ENCODE measurements around the gene NEURL1. TPM values are rescaled to one million over a fixed set of nuclear protein-coding genes. Genes with fewer than 3 reads are reported as not detected.

NEURL1 gene
- total and polyA plus RNA-seq, 9 donors, result 12.0 to 30.3 (median 19.3) TPM

DNA sequence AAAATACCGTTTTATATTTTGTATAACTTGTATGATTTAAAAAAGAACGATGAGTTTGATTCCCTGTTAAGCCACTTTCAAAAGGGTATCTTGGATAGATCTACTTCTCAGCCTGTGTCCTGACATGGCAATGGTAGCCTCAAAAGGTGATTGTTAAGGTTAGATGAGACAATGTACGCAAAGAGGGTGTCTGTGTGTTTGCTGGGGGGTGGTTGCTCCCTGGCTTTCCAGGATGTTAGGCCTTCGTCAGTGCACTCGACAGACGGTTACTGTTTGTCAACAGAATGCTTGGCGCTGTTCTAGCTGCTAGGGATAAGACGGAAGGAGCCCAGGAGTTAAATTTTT is 90.3 kb downstream of the NEURL1 start:
- Histone ChIP-seq H3K9me3 (replicated peaks; ENCODE audit: control insufficient read depth, low read depth, low read length) (peaks cover 4% of the 10 kb centered on the region), H3K36me3 (ENCODE audit: control insufficient read depth, insufficient read depth, low read length) (peaks cover 3% of the 10 kb centered on the region), H3K27me3 (ENCODE audit: control insufficient read depth, insufficient read depth, low read length) (peaks cover 4% of the 10 kb centered on the region), H3K27ac (ENCODE audit: low read length) (no peak overlapping the region), H3K4me3 (ENCODE audit: low read length) (peak overlapping the region; percentile 48), H3K4me1 (ENCODE audit: control insufficient read depth, insufficient read depth, low read length) (peaks cover 42% of the 10 kb centered on the region)
- WGBS (ENCODE audit: insufficient coverage), result 63% methylated on average over 5 of the region's 8 CpGs
- DNase-seq, result no peak

DNA sequence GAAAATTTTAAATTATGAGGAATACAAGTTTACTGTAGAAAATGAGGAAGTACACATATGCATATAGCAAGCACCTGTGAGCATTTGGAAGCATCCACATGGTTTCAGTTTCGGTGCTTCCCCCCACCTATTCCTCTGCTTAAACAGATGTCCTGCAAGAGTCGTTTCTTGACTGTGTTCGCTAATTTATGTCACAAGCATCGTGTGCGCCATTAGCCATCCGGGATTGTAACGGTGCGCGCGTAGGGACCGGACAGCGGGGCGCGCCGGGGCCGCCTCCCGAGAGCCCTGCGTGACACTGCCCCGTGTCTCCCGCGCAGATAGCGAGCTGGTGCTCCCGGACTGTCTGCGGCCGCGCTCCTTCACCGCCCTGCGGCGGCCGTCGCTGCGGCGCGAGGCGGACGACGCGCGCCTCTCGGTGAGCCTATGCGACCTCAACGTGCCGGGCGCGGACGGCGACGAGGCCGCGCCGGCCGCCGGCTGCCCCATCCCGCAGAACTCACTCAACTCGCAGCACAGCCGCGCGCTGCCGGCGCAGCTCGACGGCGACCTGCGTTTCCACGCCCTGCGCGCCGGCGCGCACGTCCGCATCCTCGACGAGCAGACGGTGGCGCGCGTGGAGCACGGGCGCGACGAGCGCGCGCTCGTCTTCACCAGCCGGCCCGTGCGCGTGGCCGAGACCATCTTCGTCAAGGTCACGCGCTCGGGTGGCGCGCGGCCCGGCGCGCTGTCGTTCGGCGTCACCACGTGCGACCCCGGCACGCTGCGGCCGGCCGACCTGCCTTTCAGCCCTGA is 90.9 kb downstream of the NEURL1 start:
- peak overlapping the region; percentile 48 for H3K4me3 ChIP-seq (ENCODE audit: low read length)
- WGBS (ENCODE audit: insufficient coverage), result 3% methylated on average over 111 of the region's 111 CpGs
- peaks cover 3% of the 10 kb centered on the region for H3K36me3 ChIP-seq (ENCODE audit: control insufficient read depth, insufficient read depth, low read length)
- peaks cover 4% of the 10 kb centered on the region for H3K27me3 ChIP-seq (ENCODE audit: control insufficient read depth, insufficient read depth, low read length)
- H3K27ac ChIP-seq (ENCODE audit: low read length), result no peak overlapping the region
- H3K4me1 ChIP-seq (ENCODE audit: control insufficient read depth, insufficient read depth, low read length), result peaks cover 38% of the 10 kb centered on the region
- H3K9me3 ChIP-seq (replicated peaks; ENCODE audit: control insufficient read depth, low read depth, low read length), result peaks cover 4% of the 10 kb centered on the region
- DNase-seq, result peak; percentile 83

DNA sequence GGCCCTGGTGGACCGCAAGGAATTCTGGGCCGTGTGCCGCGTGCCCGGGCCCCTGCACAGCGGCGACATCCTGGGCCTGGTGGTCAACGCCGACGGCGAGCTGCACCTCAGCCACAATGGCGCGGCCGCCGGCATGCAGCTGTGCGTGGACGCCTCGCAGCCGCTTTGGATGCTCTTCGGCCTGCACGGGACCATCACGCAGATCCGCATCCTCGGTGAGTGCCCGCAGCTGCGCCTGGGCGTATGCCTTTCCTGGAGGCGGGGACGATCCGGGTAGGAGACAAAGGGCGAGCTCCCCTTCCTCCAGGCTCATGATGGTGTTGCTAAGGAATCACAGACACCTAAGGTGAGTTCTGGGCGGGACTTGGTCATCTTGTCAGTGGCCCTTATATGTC is 91.5 kb downstream of the NEURL1 start:
- Histone ChIP-seq H3K36me3 (ENCODE audit: control insufficient read depth, insufficient read depth, low read length) (peaks cover 3% of the 10 kb centered on the region), H3K9me3 (replicated peaks; ENCODE audit: control insufficient read depth, low read depth, low read length) (peaks cover 4% of the 10 kb centered on the region), H3K27me3 (ENCODE audit: control insufficient read depth, insufficient read depth, low read length) (peaks cover 4% of the 10 kb centered on the region), H3K4me1 (ENCODE audit: control insufficient read depth, insufficient read depth, low read length) (peaks cover 32% of the 10 kb centered on the region), H3K4me3 (ENCODE audit: low read length) (no peak overlapping the region), H3K27ac (ENCODE audit: low read length) (no peak overlapping the region)
- 63% methylated on average over 29 of the region's 32 CpGs for WGBS (ENCODE audit: insufficient coverage)
- no peak for DNase-seq

DNA sequence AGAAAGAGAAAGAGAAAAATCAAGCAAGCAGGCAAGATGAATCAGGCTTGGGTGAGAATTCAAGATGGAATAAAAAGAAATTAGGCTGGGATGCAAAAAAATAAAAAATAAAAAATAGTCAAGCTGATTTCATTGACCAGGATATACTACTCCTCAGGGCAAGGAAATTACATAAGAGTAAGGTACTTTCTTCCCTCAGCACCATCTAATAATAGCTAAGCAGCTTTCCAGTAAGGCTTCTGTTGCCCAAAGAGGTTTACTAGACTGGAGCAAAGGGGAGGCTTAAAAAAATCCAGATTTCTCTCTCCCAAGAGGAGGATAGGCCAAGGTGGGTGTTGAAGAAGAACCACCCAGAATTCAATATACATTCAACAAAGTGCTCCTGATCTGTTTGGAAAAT is 93.6 kb downstream of the NEURL1 start:
- H3K4me1 ChIP-seq (ENCODE audit: control insufficient read depth, insufficient read depth, low read length), result peaks cover 11% of the 10 kb centered on the region
- H3K4me3 ChIP-seq (ENCODE audit: low read length), result no peak overlapping the region
- no peak overlapping the region for H3K27ac ChIP-seq (ENCODE audit: low read length)

DNA sequence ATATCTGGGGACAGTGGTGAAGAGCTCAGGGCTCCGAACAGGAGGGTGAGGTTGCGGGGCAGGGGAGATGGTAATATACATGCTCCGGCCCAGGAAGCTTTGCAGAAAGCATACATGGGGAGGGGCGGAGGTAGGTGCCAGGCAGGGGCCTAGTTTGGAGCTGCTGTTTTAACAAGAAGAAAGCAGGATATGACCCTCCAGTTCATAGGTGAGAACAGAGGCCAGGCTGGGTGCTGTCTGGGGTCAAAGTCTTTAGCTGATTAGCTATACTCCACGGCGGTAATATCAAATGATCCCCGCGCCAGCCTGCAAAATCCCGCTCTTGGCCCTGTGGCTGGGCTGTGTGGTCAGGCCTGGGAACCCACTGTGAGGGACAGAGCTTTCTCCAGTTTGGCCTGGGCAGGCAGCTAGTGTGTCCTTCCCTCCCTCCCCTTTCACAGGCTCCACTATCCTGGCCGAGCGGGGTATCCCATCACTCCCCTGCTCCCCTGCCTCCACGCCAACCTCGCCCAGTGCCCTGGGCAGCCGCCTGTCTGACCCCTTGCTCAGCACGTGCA is 95.6 kb downstream of the NEURL1 start:
- no peak for DNase-seq
- WGBS (ENCODE audit: insufficient coverage), result 81% methylated on average over 13 of the region's 15 CpGs
- H3K4me3 ChIP-seq (ENCODE audit: low read length), result no peak overlapping the region
- H3K27ac ChIP-seq (ENCODE audit: low read length), result no peak overlapping the region
- H3K27me3 ChIP-seq (ENCODE audit: control insufficient read depth, insufficient read depth, low read length), result peaks cover 1% of the 10 kb centered on the region
- H3K9me3 ChIP-seq (replicated peaks; ENCODE audit: control insufficient read depth, low read depth, low read length), result peaks cover 4% of the 10 kb centered on the region
- H3K36me3 ChIP-seq (ENCODE audit: control insufficient read depth, insufficient read depth, low read length), result peaks cover 3% of the 10 kb centered on the region
- peaks cover 2% of the 10 kb centered on the region for H3K4me1 ChIP-seq (ENCODE audit: control insufficient read depth, insufficient read depth, low read length)

More for the DNA sequence above, 93.6 kb downstream of the NEURL1 start:
- Histone ChIP-seq H3K36me3 (ENCODE audit: control insufficient read depth, insufficient read depth, low read length) (peaks cover 3% of the 10 kb centered on the region), H3K27me3 (ENCODE audit: control insufficient read depth, insufficient read depth, low read length) (peaks cover 4% of the 10 kb centered on the region), H3K9me3 (replicated peaks; ENCODE audit: control insufficient read depth, low read depth, low read length) (peaks cover 4% of the 10 kb centered on the region)
- no peak for DNase-seq

DNA sequence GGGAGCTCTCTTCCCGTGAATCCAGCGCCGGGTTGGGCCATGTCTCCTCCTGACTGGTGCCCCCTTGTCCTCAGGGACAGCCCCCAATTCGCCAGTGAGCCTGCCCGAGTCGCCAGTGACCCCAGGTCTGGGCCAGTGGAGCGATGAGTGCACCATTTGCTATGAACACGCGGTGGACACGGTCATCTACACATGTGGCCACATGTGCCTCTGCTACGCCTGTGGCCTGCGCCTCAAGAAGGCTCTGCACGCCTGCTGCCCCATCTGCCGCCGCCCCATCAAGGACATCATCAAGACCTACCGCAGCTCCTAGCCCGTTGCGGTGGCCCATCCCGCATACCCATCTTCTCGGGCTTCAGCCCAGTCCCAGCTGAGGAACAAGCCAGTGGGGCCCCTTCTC is 96.6 kb downstream of the NEURL1 start:
- Histone ChIP-seq H3K36me3 (ENCODE audit: control insufficient read depth, insufficient read depth, low read length) (peaks cover 3% of the 10 kb centered on the region), H3K4me1 (ENCODE audit: control insufficient read depth, insufficient read depth, low read length) (no peaks in the 10 kb centered on the region), H3K4me3 (ENCODE audit: low read length) (no peak overlapping the region), H3K9me3 (replicated peaks; ENCODE audit: control insufficient read depth, low read depth, low read length) (peaks cover 4% of the 10 kb centered on the region), H3K27me3 (ENCODE audit: control insufficient read depth, insufficient read depth, low read length) (no peaks in the 10 kb centered on the region), H3K27ac (ENCODE audit: low read length) (no peak overlapping the region)
- DNase-seq, result no peak
- WGBS (ENCODE audit: insufficient coverage), result 91% methylated on average over 18 of the region's 20 CpGs

DNA sequence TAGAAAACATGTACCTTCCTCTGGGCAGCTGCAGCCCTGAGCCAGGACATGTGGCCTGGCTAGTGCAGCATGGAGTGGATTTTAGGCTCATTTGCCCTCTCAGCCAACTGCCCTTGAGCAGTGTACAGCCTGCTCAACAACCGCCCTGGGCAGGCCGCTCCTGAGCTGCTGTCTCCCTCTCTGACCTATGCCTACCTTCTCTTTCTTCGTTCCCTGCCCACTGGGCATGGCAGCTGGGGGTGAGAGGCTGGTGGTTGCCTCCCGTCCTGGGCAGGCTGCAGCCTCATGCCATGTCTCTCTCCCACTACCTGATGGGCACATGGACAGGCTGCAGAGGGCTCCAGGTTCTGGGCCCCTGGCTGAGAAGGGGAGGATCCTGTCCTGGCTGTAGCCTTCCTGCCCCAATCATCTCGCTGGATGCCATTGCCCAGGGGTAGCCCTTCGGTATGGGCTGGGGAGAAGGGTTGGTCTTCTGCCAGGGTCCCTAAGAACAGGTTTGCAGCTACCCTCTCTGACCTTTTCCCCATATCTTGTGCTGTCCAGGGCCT is 97.3 kb downstream of the NEURL1 start:
- DNase-seq, result no peak
- peaks cover 6% of the 10 kb centered on the region for H3K36me3 ChIP-seq (ENCODE audit: control insufficient read depth, insufficient read depth, low read length)
- 86% methylated on average over 1 of the region's 6 CpGs for WGBS (ENCODE audit: insufficient coverage)
- peaks cover 4% of the 10 kb centered on the region for H3K9me3 ChIP-seq (replicated peaks; ENCODE audit: control insufficient read depth, low read depth, low read length)
- no peak overlapping the region for H3K4me3 ChIP-seq (ENCODE audit: low read length)
- H3K4me1 ChIP-seq (ENCODE audit: control insufficient read depth, insufficient read depth, low read length), result no peaks in the 10 kb centered on the region
- H3K27me3 ChIP-seq (ENCODE audit: control insufficient read depth, insufficient read depth, low read length), result no peaks in the 10 kb centered on the region
- no peak overlapping the region for H3K27ac ChIP-seq (ENCODE audit: low read length)

DNA sequence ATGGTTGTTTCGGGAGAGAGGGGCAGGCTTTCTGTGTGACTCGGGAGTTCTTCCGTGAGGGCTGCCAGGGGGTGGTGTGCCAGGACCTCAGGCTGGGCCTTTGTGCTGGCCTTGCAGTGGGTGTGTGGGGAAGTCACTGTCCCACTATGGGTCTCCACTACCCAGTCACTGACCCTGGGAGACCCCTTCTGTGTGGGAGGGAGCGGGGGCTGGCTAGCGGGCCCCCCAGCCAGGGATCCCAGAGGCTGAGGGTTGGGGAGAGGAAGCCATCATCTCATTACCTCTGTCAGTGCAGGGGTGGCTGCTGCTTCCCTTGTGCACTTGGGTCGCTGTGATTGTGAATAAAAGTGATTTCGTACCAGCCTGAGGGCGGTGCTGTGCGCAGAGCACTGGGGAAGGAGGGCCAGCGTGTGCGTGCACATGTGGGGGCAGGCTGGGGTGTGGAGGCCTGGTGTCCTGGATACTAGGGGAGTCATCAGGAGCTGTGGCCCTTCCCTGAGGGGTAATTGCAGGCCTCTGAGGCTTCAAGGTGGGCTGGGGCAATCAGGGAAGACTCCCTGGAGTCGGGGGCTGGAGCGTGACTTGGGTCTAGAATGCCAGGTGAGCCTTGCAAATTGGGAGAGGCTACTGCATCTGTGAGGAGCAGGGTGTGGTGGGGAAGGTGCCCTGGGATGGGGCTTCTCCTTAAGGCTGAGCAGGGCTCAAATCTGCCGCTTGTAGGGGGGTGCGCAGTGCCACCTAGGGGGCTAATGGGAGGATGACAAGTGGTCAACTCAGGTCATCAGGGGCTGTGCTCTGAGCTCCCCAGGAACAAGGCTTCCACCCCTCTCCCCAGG is 98.9 kb downstream of the NEURL1 start:
- peaks cover 15% of the 10 kb centered on the region for H3K36me3 ChIP-seq (ENCODE audit: control insufficient read depth, insufficient read depth, low read length)
- H3K9me3 ChIP-seq (replicated peaks; ENCODE audit: control insufficient read depth, low read depth, low read length), result peaks cover 4% of the 10 kb centered on the region
- no peak overlapping the region for H3K4me3 ChIP-seq (ENCODE audit: low read length)
- WGBS (ENCODE audit: insufficient coverage), result 59% methylated on average over 13 of the region's 15 CpGs
- DNase-seq, result no peak
- H3K4me1 ChIP-seq (ENCODE audit: control insufficient read depth, insufficient read depth, low read length), result peaks cover 15% of the 10 kb centered on the region
- no peak overlapping the region for H3K27ac ChIP-seq (ENCODE audit: low read length)
- no peaks in the 10 kb centered on the region for H3K27me3 ChIP-seq (ENCODE audit: control insufficient read depth, insufficient read depth, low read length)

DNA sequence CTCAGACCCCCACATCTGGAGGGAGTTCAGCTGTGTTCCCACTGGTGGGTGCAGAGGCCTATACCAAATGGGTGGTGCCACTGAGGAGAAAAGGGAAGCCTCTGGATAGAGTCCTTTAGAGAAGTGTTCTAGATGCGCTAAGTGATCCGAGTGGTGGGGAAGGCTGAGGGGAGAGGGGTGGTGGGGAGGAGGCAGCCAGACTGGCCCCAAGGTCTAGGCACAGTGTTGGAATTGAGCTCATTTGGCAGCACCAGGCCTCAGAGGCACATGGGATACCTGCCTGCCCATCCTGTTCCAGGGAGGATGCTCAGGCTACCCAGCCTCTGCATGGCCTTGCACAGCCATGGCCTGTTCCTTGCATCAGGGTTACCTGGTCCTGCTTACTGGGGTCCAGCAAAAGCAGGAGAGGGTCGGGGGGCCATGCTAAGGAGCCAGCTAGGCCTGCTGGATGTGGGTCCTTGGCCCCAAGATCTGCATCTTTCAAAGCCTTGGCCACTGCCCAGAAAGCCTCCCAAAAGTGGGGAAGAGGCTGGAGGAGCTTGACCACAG is 99.6 kb downstream of the NEURL1 start:
- DNase-seq, result no peak
- Histone ChIP-seq H3K4me3 (ENCODE audit: low read length) (no peak overlapping the region), H3K9me3 (replicated peaks; ENCODE audit: control insufficient read depth, low read depth, low read length) (no peaks in the 10 kb centered on the region), H3K36me3 (ENCODE audit: control insufficient read depth, insufficient read depth, low read length) (peaks cover 16% of the 10 kb centered on the region), H3K4me1 (ENCODE audit: control insufficient read depth, insufficient read depth, low read length) (peaks cover 19% of the 10 kb centered on the region), H3K27me3 (ENCODE audit: control insufficient read depth, insufficient read depth, low read length) (no peaks in the 10 kb centered on the region), H3K27ac (ENCODE audit: low read length) (no peak overlapping the region)
- WGBS (ENCODE audit: insufficient coverage), result 88% methylated on average over 3 of the region's 3 CpGs
